Loucy (cell line): ENCODE results near the gene UBR1.

ENCODE experiments used
- CTCF ChIP-seq: fragments of 200-600 bp; sonication (generic); conservative IDR thresholded peaks from 2 replicates; pipeline ENCODE4 v1.5.1; 2014; ENCODE audit warnings: mild to moderate bottlenecking, antibody characterized with exemption, low read length
- EZH2phosphoT487 ChIP-seq: fragments of 200-600 bp; IDR thresholded peaks from 2 replicates; pipeline ENCODE4 v1.6.1; 2018; ENCODE audit warnings: antibody characterized with exemption, mild to moderate bottlenecking, moderate library complexity, borderline replicate concordance

- TF ChIP-seq CTCF (no peak), EZH2phosphoT487 (no peak)
Observed at GRCh38 chr15:42908538-42908937, 197.3 kb downstream of the UBR1 start.
